ENCODE data around the gene OAS3.

The OAS3 gene

GRCh38 chr12:112948806-112949205 is 10.5 kb downstream of the OAS3 start:
- no peak for TF ChIP-seq CTCF (IDR thresholded peaks at IDR 0.05)

GRCh38 chr12:112950701-112951100 is 12.4 kb downstream of the OAS3 start:
- no peak for TF ChIP-seq CTCF (IDR thresholded peaks at IDR 0.05)

- TF ChIP-seq CTCF (IDR thresholded peaks at IDR 0.05) = no peak
These were observed 22.8 kb downstream of the OAS3 start for GRCh38 chr12:112961074-112961473.

- TF ChIP-seq CTCF (IDR thresholded peaks at IDR 0.05) = no peak
These were observed 23.3 kb downstream of the OAS3 start for GRCh38 chr12:112961536-112961935.

GRCh38 chr12:112962561-112962960 is 24.3 kb downstream of the OAS3 start:
- TF ChIP-seq CTCF (IDR thresholded peaks at IDR 0.05) = no peak

GRCh38 chr12:112963227-112963861 is 25.1 kb downstream of the OAS3 start:
- TF ChIP-seq CTCF (IDR thresholded peaks at IDR 0.05) = no peak

GRCh38 chr12:112964067-112964670 is 25.9 kb downstream of the OAS3 start:
- no peak for TF ChIP-seq CTCF (IDR thresholded peaks at IDR 0.05)
